Fibroblast of villous mesenchyme (primary cell): ENCODE measurements around the gene MTG1. TPM values are rescaled to one million over a fixed set of nuclear protein-coding genes. Genes with fewer than 3 reads are reported as not detected.
"Not testable (repeated sequence)": the region's sequence is repeated elsewhere in the genome, so short reads cannot be mapped to it uniquely, and the experiment has no call there.

Source experiments
- DNase-seq: peaks from one replicate; pipeline ENCODE4 v3.0.0-alpha.2; 2010; ENCODE audit warnings: low read depth
- H3K4me3 ChIP-seq: 2 replicates; pipeline ENCODE4 v1.5.1; 2011; ENCODE audit warnings: low read depth, mild to moderate bottlenecking, low read length
- total RNA-seq: library from RNA; depleted of rRNA; stranded (reverse); fragments of >200 nt; gene quantifications from 2 replicates; pipeline ENCODE4 v1.2.3, GENCODE V29; 2012
- TF ChIP-seq, protein P1 (sequence below): IDR thresholded peaks from 2 replicates; pipeline ENCODE4 v1.5.1; 2012; ENCODE audit warnings: low read depth, mild to moderate bottlenecking, low read length; ENCODE audit not compliant: insufficient read depth

MTG1 gene
- total RNA-seq, 1 donor = 22.5 TPM

DNA sequence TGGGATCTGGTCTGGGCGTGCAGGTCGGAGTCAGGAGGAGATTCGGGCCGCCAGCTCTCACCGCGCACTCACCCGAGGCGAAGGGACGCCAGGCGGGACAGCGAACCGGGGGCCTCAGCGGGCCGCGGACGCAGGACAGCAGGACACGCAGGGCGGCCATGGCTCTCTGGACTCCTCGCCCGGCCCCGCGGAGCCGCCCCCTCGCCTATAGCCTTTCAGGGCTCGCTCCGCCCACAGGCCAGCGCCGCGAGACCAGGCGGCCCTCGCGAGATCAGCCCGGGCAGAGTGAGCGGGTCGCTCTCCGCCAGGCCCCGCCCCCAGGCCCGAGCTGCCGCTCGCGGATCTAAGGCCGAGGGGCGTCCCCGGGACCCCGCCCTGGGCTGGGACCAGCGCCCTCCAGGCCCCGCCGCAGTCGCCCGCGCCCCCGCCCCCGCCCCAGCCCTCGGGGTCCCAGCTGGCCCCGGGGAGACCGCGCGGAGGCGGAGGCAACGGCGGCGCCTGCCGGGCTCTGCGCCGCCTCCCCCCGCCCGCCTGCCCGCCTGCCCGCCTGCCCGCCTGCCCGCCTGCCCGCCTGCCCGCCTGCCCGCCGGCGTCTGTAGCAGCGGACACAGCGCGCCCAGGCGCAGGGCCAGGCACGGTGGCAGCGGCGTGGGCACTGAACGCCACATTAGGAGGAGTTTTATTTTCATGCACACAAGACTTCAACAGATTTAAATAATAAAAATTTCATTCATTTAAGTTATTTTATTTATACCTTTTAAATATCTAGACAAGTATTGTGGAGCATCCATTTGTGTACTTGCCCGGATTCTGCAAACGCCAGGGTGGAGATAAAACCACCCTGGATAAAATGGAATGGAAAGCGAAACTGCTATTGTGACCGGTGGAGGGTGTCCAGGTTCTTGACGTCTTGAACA lies 20.5 kb upstream of the MTG1 start, which contains the start of gene ECHS1:
ECHS1 (minus strand) TSS at position 181 of the 917 bp plus-strand sequence; CDS start at position 160, 21 bp downstream.
- DNase-seq = peak; percentile 91
- H3K4me3 ChIP-seq = peak within 1 kb of the TSS; percentile 83
- TF ChIP-seq, protein P1, sequence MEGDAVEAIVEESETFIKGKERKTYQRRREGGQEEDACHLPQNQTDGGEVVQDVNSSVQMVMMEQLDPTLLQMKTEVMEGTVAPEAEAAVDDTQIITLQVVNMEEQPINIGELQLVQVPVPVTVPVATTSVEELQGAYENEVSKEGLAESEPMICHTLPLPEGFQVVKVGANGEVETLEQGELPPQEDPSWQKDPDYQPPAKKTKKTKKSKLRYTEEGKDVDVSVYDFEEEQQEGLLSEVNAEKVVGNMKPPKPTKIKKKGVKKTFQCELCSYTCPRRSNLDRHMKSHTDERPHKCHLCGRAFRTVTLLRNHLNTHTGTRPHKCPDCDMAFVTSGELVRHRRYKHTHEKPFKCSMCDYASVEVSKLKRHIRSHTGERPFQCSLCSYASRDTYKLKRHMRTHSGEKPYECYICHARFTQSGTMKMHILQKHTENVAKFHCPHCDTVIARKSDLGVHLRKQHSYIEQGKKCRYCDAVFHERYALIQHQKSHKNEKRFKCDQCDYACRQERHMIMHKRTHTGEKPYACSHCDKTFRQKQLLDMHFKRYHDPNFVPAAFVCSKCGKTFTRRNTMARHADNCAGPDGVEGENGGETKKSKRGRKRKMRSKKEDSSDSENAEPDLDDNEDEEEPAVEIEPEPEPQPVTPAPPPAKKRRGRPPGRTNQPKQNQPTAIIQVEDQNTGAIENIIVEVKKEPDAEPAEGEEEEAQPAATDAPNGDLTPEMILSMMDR = no peak

GRCh38 chr10:133375357-133376115 lies 18.4 kb upstream of the MTG1 start:
- TF ChIP-seq, protein P1 = no peak
- DNase-seq = no peak
- no peak overlapping the region for H3K4me3 ChIP-seq

DNA sequence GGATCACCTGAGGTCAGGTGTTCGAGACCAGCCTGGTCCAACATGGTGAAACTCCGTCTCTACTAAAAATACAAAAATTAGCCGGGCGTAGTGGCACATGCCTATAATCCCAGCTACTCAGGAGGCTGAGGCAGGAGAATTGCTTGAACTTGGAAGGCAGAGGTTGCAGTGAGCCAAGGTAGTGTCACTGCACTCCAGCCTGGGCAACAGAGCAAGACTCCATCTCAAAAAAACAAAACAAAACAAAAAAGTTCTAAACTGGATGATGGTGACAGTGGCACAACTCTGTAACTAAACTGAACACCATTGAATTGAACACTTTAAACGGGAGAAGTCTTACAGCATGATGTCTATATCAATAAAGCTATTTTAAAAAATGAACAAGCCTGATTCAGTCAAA lies 17.8 kb upstream of the MTG1 start:
- not testable (repeated sequence) for H3K4me3 ChIP-seq, DNase-seq

DNA sequence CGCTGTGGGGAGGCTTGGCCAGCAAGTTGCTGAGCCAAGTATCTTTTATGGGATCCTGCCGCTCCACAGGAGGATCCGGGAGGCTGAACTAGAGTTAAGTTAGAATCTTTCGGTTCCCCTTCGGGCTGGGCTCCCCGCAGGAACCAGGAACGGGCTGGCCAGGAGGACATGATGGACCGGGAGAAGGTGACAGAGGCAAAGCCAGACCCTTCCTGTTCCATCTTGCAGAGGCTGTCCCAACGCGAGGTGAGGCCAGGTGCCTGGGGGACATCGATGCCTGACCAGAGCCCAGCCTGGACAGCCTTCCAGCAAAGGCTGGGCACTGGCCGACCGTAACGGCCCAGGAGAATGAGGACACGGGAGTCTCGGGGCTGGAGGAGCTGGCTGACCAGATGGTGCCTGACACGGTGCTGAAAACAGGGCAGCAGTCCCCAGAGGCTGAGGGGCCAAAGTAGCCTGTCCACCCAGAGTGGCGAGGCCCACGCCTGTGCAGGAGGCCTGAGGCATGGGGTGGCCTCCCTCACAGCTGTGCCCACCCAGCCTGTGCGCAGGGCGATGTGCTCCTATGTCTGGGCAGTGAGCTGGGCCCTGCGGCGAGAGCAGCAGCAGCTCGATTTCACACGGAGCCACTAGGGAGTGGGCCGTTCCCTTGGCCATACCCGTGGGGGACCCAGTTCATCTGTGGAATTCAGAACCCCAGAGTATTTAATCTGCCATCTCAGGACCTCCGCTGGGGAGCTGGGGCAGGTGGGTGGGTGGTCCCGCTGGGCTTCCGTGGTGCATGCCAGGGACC lies 16.7 kb upstream of the MTG1 start:
- no peak overlapping the region for H3K4me3 ChIP-seq
- TF ChIP-seq, protein P1 = no peak
- no peak for DNase-seq

DNA sequence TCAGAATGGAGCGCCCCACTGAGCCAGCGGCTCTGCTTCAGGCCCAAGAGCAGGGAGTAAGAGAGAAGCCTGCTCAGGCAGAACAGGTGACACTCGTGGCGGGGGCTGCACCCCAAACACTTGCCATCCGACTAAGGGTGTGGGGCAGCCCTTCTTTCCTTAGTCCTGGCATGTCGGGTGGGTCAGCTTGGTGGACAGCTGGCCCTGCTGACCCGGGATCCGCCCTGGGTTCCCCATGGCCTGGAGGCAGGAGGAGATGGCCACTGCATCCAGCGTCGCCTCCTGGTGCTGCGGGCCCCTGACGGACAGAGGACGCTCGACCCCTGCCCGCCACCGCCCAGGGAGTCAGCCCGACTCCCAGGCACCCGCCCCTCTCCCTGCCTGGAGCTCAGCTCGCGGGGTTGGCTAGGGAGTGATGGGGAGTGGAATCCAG lies 16.1 kb upstream of the MTG1 start:
- H3K4me3 ChIP-seq = peak overlapping the region; percentile 72
- DNase-seq = no peak
- TF ChIP-seq, protein P1 = no peak

DNA sequence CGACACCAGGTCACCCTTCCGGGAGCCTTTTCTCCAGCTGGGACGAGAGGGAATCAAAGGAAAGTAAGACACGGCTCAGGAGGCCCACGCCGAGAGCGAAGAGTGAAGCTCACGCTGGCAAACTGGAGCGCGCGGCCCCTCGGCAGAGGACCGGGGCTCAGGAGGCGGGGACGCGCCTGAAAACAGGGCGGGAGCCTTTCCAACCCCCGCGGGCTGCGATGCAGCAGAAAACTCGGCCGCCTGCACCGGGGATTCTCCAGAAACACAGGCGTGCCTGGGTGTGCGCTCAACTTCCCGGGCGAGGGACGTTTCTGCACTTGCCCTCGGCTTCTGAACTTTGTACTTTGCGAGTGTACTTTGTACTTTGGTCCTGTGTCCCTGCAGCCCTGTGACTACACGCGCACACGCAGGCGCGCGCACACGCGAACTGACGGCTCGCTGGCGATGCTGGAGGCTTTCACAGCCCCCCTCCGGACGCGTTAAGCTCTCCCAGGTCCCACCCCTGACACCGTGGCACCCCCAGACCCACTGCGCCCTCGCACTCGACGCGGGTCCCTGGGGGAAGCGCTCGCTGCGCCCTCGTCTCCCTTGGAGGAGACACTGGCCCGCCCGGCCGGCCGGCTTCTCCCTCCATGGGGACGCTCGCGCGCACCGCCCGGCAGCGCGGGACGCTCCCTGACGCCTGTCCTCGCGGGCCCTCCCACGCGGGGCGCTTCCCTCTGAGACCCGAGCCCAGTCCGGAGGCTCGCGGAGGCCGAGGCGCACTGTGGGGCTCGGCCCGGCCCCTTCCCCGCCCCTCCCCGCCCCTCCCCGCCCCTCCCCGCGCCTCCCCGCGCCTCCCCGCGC lies 15.5 kb upstream of the MTG1 start:
- TF ChIP-seq, protein P1 = no peak
- DNase-seq = peak; percentile 48

More for the DNA sequence above, 15.5 kb upstream of the MTG1 start:
- H3K4me3 ChIP-seq = peak overlapping the region; percentile 72
